Activated T-cell treated with anti-CD3 and anti-CD28 coated beads, Interleukin-2, amount 50 U/mL, for 4 hours (primary cell): ENCODE measurements around the gene SERINC5. TPM values are rescaled to one million over a fixed set of nuclear protein-coding genes. Genes with fewer than 3 reads are reported as not detected.
"Not testable (repeated sequence)": the region's sequence is repeated elsewhere in the genome, so short reads cannot be mapped to it uniquely, and the experiment has no call there.

Experiments used
- ATAC-seq, 2 donors: fragments of 200-7000 bp; cut with Tn5 transposase; one replicate each; pipeline ENCODE4 v1.10.0; 2021
- DNase-seq: peaks from one replicate; pipeline ENCODE4 v3.0.0-alpha.2; 2020
- H3K27me3 Mint-ChIP-seq: one replicate; pipeline ENCODE4 v1.8.0; 2021; ENCODE audit warnings: low read depth, mixed read lengths
- H3K36me3 Mint-ChIP-seq: one replicate; pipeline ENCODE4 v1.8.0; 2022; ENCODE audit warnings: mixed read lengths; ENCODE audit not compliant: insufficient read depth
- H3K4me1 Mint-ChIP-seq: one replicate; pipeline ENCODE4 v1.8.0; 2021; ENCODE audit warnings: low read depth, mixed read lengths
- H3K4me3 Mint-ChIP-seq: one replicate; pipeline ENCODE4 v1.8.0; 2021; ENCODE audit warnings: mild to moderate bottlenecking, moderate library complexity, mixed read lengths
- H3K9me3 Mint-ChIP-seq: one replicate; pipeline ENCODE4 v1.8.0; 2021; ENCODE audit warnings: mixed read lengths
- total RNA-seq, 3 donors: library from RNA; stranded (reverse); gene quantifications; one replicate each; pipeline ENCODE4 v1.2.1, GENCODE V29; 2021

SERINC5 gene
- total RNA-seq, 3 donors from 2014 or later: 18.0 to 21.5 (median 21.1) TPM

GRCh38 chr5:80149161-80149609 lies 106.7 kb downstream of the SERINC5 start:
- Mint-ChIP-seq H3K27me3 (no peaks in the 10 kb centered on the region), H3K4me3 (no peak overlapping the region), H3K9me3 (no peaks in the 10 kb centered on the region), H3K36me3 (peaks cover 41% of the 10 kb centered on the region), H3K4me1 (peaks cover 58% of the 10 kb centered on the region)
- ATAC-seq (no peak), DNase-seq (no peak)

- Mint-ChIP-seq H3K27me3 (no peaks in the 10 kb centered on the region), H3K36me3 (peaks cover 51% of the 10 kb centered on the region), H3K4me3 (no peak overlapping the region), H3K9me3 (no peaks in the 10 kb centered on the region), H3K4me1 (peaks cover 58% of the 10 kb centered on the region)
- ATAC-seq (no peak), DNase-seq (no peak)
Measured at GRCh38 chr5:80147119-80147815, 108.6 kb downstream of the SERINC5 start.

- Mint-ChIP-seq H3K9me3 (no peaks in the 10 kb centered on the region), H3K4me1 (peaks cover 58% of the 10 kb centered on the region), H3K27me3 (no peaks in the 10 kb centered on the region), H3K4me3 (no peak overlapping the region), H3K36me3 (peaks cover 50% of the 10 kb centered on the region)
- DNase-seq: no peak
- no peak for ATAC-seq
Measured at GRCh38 chr5:80146046-80146445, 109.8 kb downstream of the SERINC5 start.

GRCh38 chr5:80143491-80143890 lies 112.4 kb downstream of the SERINC5 start:
- no peaks in the 10 kb centered on the region for H3K27me3 Mint-ChIP-seq
- no peaks in the 10 kb centered on the region for H3K9me3 Mint-ChIP-seq
- no peak for ATAC-seq
- DNase-seq: no peak
- peaks cover 65% of the 10 kb centered on the region for H3K4me1 Mint-ChIP-seq
- no peak overlapping the region for H3K4me3 Mint-ChIP-seq
- H3K36me3 Mint-ChIP-seq: peaks cover 35% of the 10 kb centered on the region

- peaks cover 35% of the 10 kb centered on the region for H3K36me3 Mint-ChIP-seq
- no peak overlapping the region for H3K4me3 Mint-ChIP-seq
- no peaks in the 10 kb centered on the region for H3K9me3 Mint-ChIP-seq
- no peaks in the 10 kb centered on the region for H3K27me3 Mint-ChIP-seq
- DNase-seq (no peak), ATAC-seq (no peak)
- peaks cover 69% of the 10 kb centered on the region for H3K4me1 Mint-ChIP-seq
Measured at GRCh38 chr5:80142996-80143395, 112.9 kb downstream of the SERINC5 start.

GRCh38 chr5:80141681-80142080 lies 114.2 kb downstream of the SERINC5 start:
- Mint-ChIP-seq H3K4me3 (peak overlapping the region; percentile 16), H3K9me3 (no peaks in the 10 kb centered on the region), H3K27me3 (no peaks in the 10 kb centered on the region), H3K36me3 (peaks cover 32% of the 10 kb centered on the region), H3K4me1 (peaks cover 73% of the 10 kb centered on the region)
- DNase-seq (no peak), ATAC-seq (no peak)

- Mint-ChIP-seq H3K36me3 (peaks cover 32% of the 10 kb centered on the region), H3K27me3 (no peaks in the 10 kb centered on the region)
Measured at GRCh38 chr5:80141147-80141671, 114.6 kb downstream of the SERINC5 start.

GRCh38 chr5:80140496-80140895 lies 115.4 kb downstream of the SERINC5 start:
- Mint-ChIP-seq H3K4me3 (peak overlapping the region; percentile 38), H3K36me3 (peaks cover 28% of the 10 kb centered on the region), H3K9me3 (no peaks in the 10 kb centered on the region), H3K4me1 (peaks cover 85% of the 10 kb centered on the region), H3K27me3 (no peaks in the 10 kb centered on the region)
- DNase-seq (peak; percentile 59), ATAC-seq (peak; percentile 70 to 71)

More at GRCh38 chr5:80141147-80141671, 114.6 kb downstream of the SERINC5 start:
- Mint-ChIP-seq H3K4me3 (peak overlapping the region; percentile 16), H3K4me1 (peaks cover 78% of the 10 kb centered on the region), H3K9me3 (no peaks in the 10 kb centered on the region)
- no peak for DNase-seq
- no peak for ATAC-seq

GRCh38 chr5:80139466-80139972 lies 116.3 kb downstream of the SERINC5 start:
- ATAC-seq: no peak
- Mint-ChIP-seq H3K27me3 (no peaks in the 10 kb centered on the region), H3K36me3 (peaks cover 22% of the 10 kb centered on the region), H3K4me3 (peak overlapping the region; percentile 42), H3K4me1 (peaks cover 92% of the 10 kb centered on the region), H3K9me3 (no peaks in the 10 kb centered on the region)
- DNase-seq: no peak

GRCh38 chr5:80138486-80138885 lies 117.4 kb downstream of the SERINC5 start:
- Mint-ChIP-seq H3K36me3 (peaks cover 14% of the 10 kb centered on the region), H3K27me3 (no peaks in the 10 kb centered on the region), H3K9me3 (no peaks in the 10 kb centered on the region), H3K4me1 (peaks cover 95% of the 10 kb centered on the region), H3K4me3 (no peak overlapping the region)
- DNase-seq: no peak
- no peak for ATAC-seq

- Mint-ChIP-seq H3K4me1 (peaks cover 93% of the 10 kb centered on the region), H3K4me3 (peak overlapping the region; percentile 62)
- H3K36me3 Mint-ChIP-seq, H3K9me3 Mint-ChIP-seq, H3K27me3 Mint-ChIP-seq, ATAC-seq, DNase-seq: not testable (repeated sequence)
Measured at GRCh38 chr5:80136798-80137197, 119.0 kb downstream of the SERINC5 start.

GRCh38 chr5:80134876-80135275 lies 121.0 kb downstream of the SERINC5 start:
- no peak overlapping the region for H3K4me3 Mint-ChIP-seq

GRCh38 chr5:80129146-80129545 lies 126.7 kb downstream of the SERINC5 start:
- Mint-ChIP-seq H3K27me3 (no peaks in the 10 kb centered on the region), H3K4me1 (peaks cover 68% of the 10 kb centered on the region), H3K4me3 (no peak overlapping the region), H3K36me3 (peaks cover 9% of the 10 kb centered on the region), H3K9me3 (peaks cover 13% of the 10 kb centered on the region)
- ATAC-seq (no peak), DNase-seq (no peak)

More at GRCh38 chr5:80134876-80135275, 121.0 kb downstream of the SERINC5 start:
- DNase-seq (no peak), ATAC-seq (no peak)
- Mint-ChIP-seq H3K9me3 (peaks cover 13% of the 10 kb centered on the region), H3K27me3 (no peaks in the 10 kb centered on the region), H3K4me1 (peaks cover 85% of the 10 kb centered on the region), H3K36me3 (peaks cover 7% of the 10 kb centered on the region)

- H3K9me3 Mint-ChIP-seq: peaks cover 13% of the 10 kb centered on the region
- H3K36me3 Mint-ChIP-seq: peaks cover 5% of the 10 kb centered on the region
- peaks cover 64% of the 10 kb centered on the region for H3K4me1 Mint-ChIP-seq
- DNase-seq: no peak
- no peaks in the 10 kb centered on the region for H3K27me3 Mint-ChIP-seq
- no peak for ATAC-seq
- H3K4me3 Mint-ChIP-seq: no peak overlapping the region
Measured at GRCh38 chr5:80128141-80128540, 127.7 kb downstream of the SERINC5 start.

- ATAC-seq (no peak), DNase-seq (no peak)
- no peak overlapping the region for H3K4me3 Mint-ChIP-seq
- H3K36me3 Mint-ChIP-seq: peaks cover 8% of the 10 kb centered on the region
- H3K27me3 Mint-ChIP-seq: no peaks in the 10 kb centered on the region
- H3K9me3 Mint-ChIP-seq: peaks cover 13% of the 10 kb centered on the region
- peaks cover 60% of the 10 kb centered on the region for H3K4me1 Mint-ChIP-seq
Measured at GRCh38 chr5:80127116-80127552, 128.7 kb downstream of the SERINC5 start.
